H1 (cell line): ENCODE results near the gene NUBPL. TPM values are rescaled to one million over a fixed set of nuclear protein-coding genes. Genes with fewer than 3 reads are reported as not detected.
"Not testable (repeated sequence)": the region's sequence is repeated elsewhere in the genome, so short reads cannot be mapped to it uniquely, and the experiment has no call there.

Experiments
- CTCF ChIA-PET: fragments of 300-600 bp; sonication (Branson Sonifier 250); formaldehyde crosslinking; loops from one replicate; lab custom pipeline; 2021; ENCODE audit not compliant: partially characterized antibody; lab: Charles Lee
- POLR2A ChIA-PET: fragments of 300-600 bp; sonication (Branson Sonifier 250); formaldehyde crosslinking; loops from one replicate; lab custom pipeline; 2021; ENCODE audit warnings: inconsistent platforms; ENCODE audit not compliant: partially characterized antibody; lab: Charles Lee
- DNase-seq, 2 experiments: peaks; one replicate each; pipeline versions ENCODE4 v3.0.0 to v3.0.0-alpha.2; 2010 to 2022; ENCODE audit warnings: low spot score in 2 of 2, low read depth in 1 of 2, mixed read lengths in 1 of 2
- FAIRE-seq: peaks from 2 replicates; lab custom pipeline; 2011; peaks lifted over from hg19 to GRCh38; lab: Jason Lieb, UNC
- H2AFZ ChIP-seq: 2 replicates; pipeline ENCODE4 v1.8.1; 2012; ENCODE audit warnings: low read length, inconsistent platforms
- H2AK5ac ChIP-seq: 2 replicates; pipeline ENCODE4 v1.6.1; 2013; ENCODE audit warnings: low read depth, low read length
- H2BK120ac ChIP-seq: replicated peaks from 2 replicates; pipeline ENCODE3; 2013; ENCODE audit warnings: low read depth, low read length, inconsistent platforms
- H2BK12ac ChIP-seq: 2 replicates; pipeline ENCODE4 v1.6.1; 2013; ENCODE audit warnings: low read depth, low read length
- H2BK15ac ChIP-seq: 2 replicates; pipeline ENCODE4 v1.6.1; 2013; ENCODE audit warnings: low read length
- H2BK20ac ChIP-seq: 2 replicates; pipeline ENCODE4 v1.6.1; 2013; ENCODE audit warnings: low read length
- H2BK5ac ChIP-seq: 2 replicates; pipeline ENCODE4 v1.6.1; 2013; ENCODE audit warnings: low read depth, low read length
- H3K14ac ChIP-seq: 2 replicates; pipeline ENCODE4 v1.6.1; 2013; ENCODE audit warnings: inconsistent platforms; ENCODE audit not compliant: insufficient read length
- H3K18ac ChIP-seq: 2 replicates; pipeline ENCODE4 v1.6.1; 2013; ENCODE audit warnings: low read length; ENCODE audit errors: extremely low read depth
- H3K23ac ChIP-seq: 2 replicates; pipeline ENCODE4 v1.6.1; 2013; ENCODE audit warnings: inconsistent platforms; ENCODE audit not compliant: insufficient read length
- H3K23me2 ChIP-seq: 2 replicates; pipeline ENCODE4 v1.6.1; 2013; ENCODE audit warnings: low read depth, low read length
- H3K27ac ChIP-seq: 2 replicates; pipeline ENCODE4 v1.6.1; 2011; ENCODE audit warnings: low read depth, low read length, inconsistent platforms
- H3K27me3 ChIP-seq, 4 experiments: replicated peaks in 1 of 4; 1 replicate in 1 of 4; 2 replicates in 3 of 4; pipeline versions ENCODE4 v1.6.1 to v1.8.1; 2011 to 2013; ENCODE audit warnings: low read length in 3 of 4, mild to moderate bottlenecking in 3 of 4, inconsistent platforms in 2 of 4, mixed read lengths in 2 of 4, moderate library complexity in 1 of 4; ENCODE audit not compliant: control insufficient read depth in 3 of 4, insufficient read depth in 3 of 4; ENCODE audit errors: extremely low read depth in 1 of 4
- H3K36me3 ChIP-seq, 4 experiments: 2 replicates each; pipeline versions ENCODE4 v1.6.1 to v1.8.1; 2011 to 2013; ENCODE audit warnings: mild to moderate bottlenecking in 4 of 4, low read length in 3 of 4, moderate library complexity in 2 of 4, control low read depth in 1 of 4, inconsistent platforms in 1 of 4; ENCODE audit not compliant: insufficient read depth in 4 of 4, control insufficient read depth in 2 of 4
- H3K4ac ChIP-seq: replicated peaks from 2 replicates; pipeline ENCODE3; 2013; ENCODE audit warnings: low read length, low read depth, mixed read lengths, inconsistent platforms; ENCODE audit not compliant: insufficient read length
- H3K4me1 ChIP-seq, 4 experiments: replicated peaks in 1 of 4; 1 replicate in 1 of 4; 2 replicates in 3 of 4; pipeline versions ENCODE4 v1.6.1 to v1.8.1; 2011 to 2013; ENCODE audit warnings: low read length in 3 of 4, inconsistent platforms in 2 of 4, mixed read lengths in 1 of 4; ENCODE audit not compliant: insufficient read depth in 4 of 4, control insufficient read depth in 3 of 4
- H3K4me2 ChIP-seq, 2 experiments: 2 replicates each; pipeline versions ENCODE4 v1.6.1 to v1.8.1; 2011 to 2013; ENCODE audit warnings: low read depth in 2 of 2, low read length in 2 of 2, control low read depth in 1 of 2, inconsistent platforms in 1 of 2, mild to moderate bottlenecking in 1 of 2; ENCODE audit not compliant: insufficient read depth in 1 of 2
- H3K4me3 ChIP-seq, 4 experiments: fragments of 200-600, 300-600 bp in 1 of 4; sonication (generic), shearing (Covaris generic), sonication (Bioruptor Twin) in 1 of 4; 2 replicates each; pipeline versions ENCODE4 v1.5.1 to v1.8.1; 2011 to 2016; ENCODE audit warnings: low read length in 4 of 4, low read depth in 3 of 4, control low read depth in 2 of 4, inconsistent platforms in 2 of 4, mild to moderate bottlenecking in 2 of 4, mixed read lengths in 1 of 4, moderate library complexity in 1 of 4; ENCODE audit not compliant: insufficient read depth in 2 of 4; ENCODE audit errors: extremely low read depth in 1 of 4
- H3K56ac ChIP-seq: replicated peaks from 2 replicates; pipeline ENCODE3; 2013; ENCODE audit warnings: low read depth, mild to moderate bottlenecking, mixed read lengths, low read length, inconsistent platforms; ENCODE audit not compliant: insufficient read length
- H3K79me1 ChIP-seq: 2 replicates; pipeline ENCODE4 v1.6.1; 2013; ENCODE audit warnings: low read depth, low read length, control low read depth
- H3K79me2 ChIP-seq, 2 experiments: 2 replicates each; pipeline versions ENCODE4 v1.6.1 to v1.8.1; 2012 to 2013; ENCODE audit warnings: low read length in 2 of 2, mild to moderate bottlenecking in 2 of 2, inconsistent platforms in 1 of 2; ENCODE audit not compliant: insufficient read depth in 2 of 2, control insufficient read depth in 1 of 2
- H3K9ac ChIP-seq, 4 experiments: replicated peaks in 1 of 4; 1 replicate in 1 of 4; 2 replicates in 3 of 4; pipeline versions ENCODE4 v1.6.1 to v1.8.1; 2011 to 2013; ENCODE audit warnings: low read depth in 3 of 4, low read length in 3 of 4, control low read depth in 2 of 4, mild to moderate bottlenecking in 2 of 4, moderate library complexity in 2 of 4, inconsistent platforms in 1 of 4; ENCODE audit errors: extremely low read depth in 1 of 4
- H3K9me3 ChIP-seq, 2 experiments: 2 replicates each; pipeline versions ENCODE4 v1.6.1 to v1.8.1; 2012 to 2013; ENCODE audit warnings: mild to moderate bottlenecking in 2 of 2, moderate library complexity in 2 of 2, control low read depth in 1 of 2, inconsistent platforms in 1 of 2, low read depth in 1 of 2, low read length in 1 of 2, mixed read lengths in 1 of 2; ENCODE audit not compliant: insufficient read depth in 2 of 2
- H4K20me1 ChIP-seq, 2 experiments: replicated peaks in 1 of 2; 2 replicates each; pipeline versions ENCODE3 to v1.8.1; 2011 to 2013; ENCODE audit warnings: inconsistent platforms in 2 of 2, low read length in 2 of 2, mild to moderate bottlenecking in 1 of 2; ENCODE audit not compliant: insufficient read depth in 2 of 2, control insufficient read depth in 1 of 2
- H4K5ac ChIP-seq: 2 replicates; pipeline ENCODE4 v1.6.1; 2013; ENCODE audit warnings: low read length, low read depth, mixed read lengths, inconsistent platforms; ENCODE audit not compliant: insufficient read length
- H4K8ac ChIP-seq: 2 replicates; pipeline ENCODE4 v1.8.0; 2013; ENCODE audit warnings: mild to moderate bottlenecking, moderate library complexity, low read length, inconsistent platforms; ENCODE audit not compliant: insufficient read depth; ENCODE audit errors: extremely low read depth
- H4K91ac ChIP-seq: replicated peaks from 2 replicates; pipeline ENCODE3; 2013; ENCODE audit warnings: low read length, mixed read lengths, inconsistent platforms; ENCODE audit not compliant: insufficient read length
- BACH1 ChIP-seq: IDR thresholded peaks from 2 replicates; pipeline ENCODE4 v1.6.1; 2012; ENCODE audit warnings: low read length, improper control_type of control experiment
- BRCA1 ChIP-seq: IDR thresholded peaks from 2 replicates; pipeline ENCODE4 v1.6.1; 2012; ENCODE audit warnings: low read depth, low read length, improper control_type of control experiment
- GTF2F1 ChIP-seq: IDR thresholded peaks from 2 replicates; pipeline ENCODE4 v1.6.1; 2012; ENCODE audit warnings: low read depth, low read length, improper control_type of control experiment, borderline replicate concordance
- KDM4A ChIP-seq: IDR thresholded peaks from one replicate; pipeline ENCODE4 v1.7.1; 2012; ENCODE audit warnings: low read depth, mild to moderate bottlenecking, moderate library complexity, low read length, inconsistent platforms; ENCODE audit not compliant: severe bottlenecking
- ZNF274 ChIP-seq: IDR thresholded peaks from 2 replicates; pipeline ENCODE4 v1.7.0; 2012; ENCODE audit warnings: low read length, borderline replicate concordance; ENCODE audit errors: extremely low read depth
- WGBS, 2 experiments: shearing (Covaris generic) in 1 of 2; methylation state at CpG; one replicate each; pipeline versions ENCODE4 v1.1.6 to v1.1.7; 2013 to 2015; ENCODE audit warnings: low lambda C conversion rate in 2 of 2, mixed read lengths in 2 of 2, inconsistent platforms in 1 of 2, low coverage in 1 of 2, missing lambda C conversion rate in 1 of 2; ENCODE audit not compliant: insufficient replicate concordance in 2 of 2, insufficient coverage in 1 of 2, insufficient read length in 1 of 2; ENCODE audit errors: extremely low coverage in 1 of 2, missing lambda C conversion rate in 1 of 2; 5-methylcytosine and 5-hydroxymethylcytosine counted together
- polyA plus RNA-seq, 7 experiments: library from polyadenylated mRNA; depleted of rRNA in 3 of 7; stranded (reverse) in 5 of 7; unstranded in 2 of 7; fragments of >200 nt in 5 of 7; fragments of 200-250 nt in 2 of 7; gene quantifications; 1 replicate in 5 of 7; 2 replicates in 1 of 7; 4 replicates in 1 of 7; pipeline versions ENCODE4 v1.2.1 to v1.2.3, GENCODE V29; 2011 to 2013; ENCODE audit warnings: missing spikeins in 2 of 7, mixed read lengths in 2 of 7
- total RNA-seq: library from RNA; stranded (reverse); fragmentation: NEBNext Ultra II Directional; extraction: Animal tissue kit (Norgen Biotek cat#: 25700); gene quantifications from 2 replicates; pipeline ENCODE4 v1.2.1, GENCODE V29; 2021
- TF ChIP-seq, protein P1 (sequence below), 3 experiments: IDR thresholded peaks; 1 replicate in 2 of 3; 2 replicates in 1 of 3; pipeline versions ENCODE4 v1.5.1 to v1.6.1; 2011; ENCODE audit warnings: low read length in 3 of 3, mild to moderate bottlenecking in 3 of 3, inconsistent platforms in 2 of 3, low read depth in 1 of 3, moderate library complexity in 1 of 3; ENCODE audit not compliant: insufficient read depth in 1 of 3; ENCODE audit errors: control extremely low read depth in 1 of 3

NUBPL gene
- total and polyA plus RNA-seq, 2 of the 8 experiments (the other 6 are each of a cell fraction or from before 2014, with no cell fraction given), result 1.6 to 6.8 TPM

DNA sequence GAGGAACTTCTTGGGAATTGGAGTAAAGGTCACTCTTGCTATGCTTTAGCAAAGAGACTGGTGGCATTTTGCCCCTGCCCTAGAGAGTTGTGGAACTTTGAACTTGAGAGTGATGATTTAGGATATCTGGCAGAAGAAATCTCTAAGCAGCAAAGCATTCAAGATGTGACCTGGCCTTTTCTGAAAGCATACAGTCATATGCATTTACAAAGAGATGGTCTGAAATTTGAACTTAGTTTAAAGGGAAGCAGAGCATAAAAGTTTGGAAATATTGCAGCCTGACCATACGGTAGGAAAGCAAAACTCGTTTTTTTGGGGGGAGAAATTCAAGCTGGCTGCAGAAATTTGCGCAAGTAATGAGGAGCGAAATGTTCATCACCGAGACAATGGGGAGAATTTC lies 60.9 kb downstream of the NUBPL start (continued):
- TF ChIP-seq KDM4A (no peak), BACH1 (no peak), GTF2F1 (no peak), ZNF274 (no peak), BRCA1 (no peak)
- TF ChIP-seq, protein P1, sequence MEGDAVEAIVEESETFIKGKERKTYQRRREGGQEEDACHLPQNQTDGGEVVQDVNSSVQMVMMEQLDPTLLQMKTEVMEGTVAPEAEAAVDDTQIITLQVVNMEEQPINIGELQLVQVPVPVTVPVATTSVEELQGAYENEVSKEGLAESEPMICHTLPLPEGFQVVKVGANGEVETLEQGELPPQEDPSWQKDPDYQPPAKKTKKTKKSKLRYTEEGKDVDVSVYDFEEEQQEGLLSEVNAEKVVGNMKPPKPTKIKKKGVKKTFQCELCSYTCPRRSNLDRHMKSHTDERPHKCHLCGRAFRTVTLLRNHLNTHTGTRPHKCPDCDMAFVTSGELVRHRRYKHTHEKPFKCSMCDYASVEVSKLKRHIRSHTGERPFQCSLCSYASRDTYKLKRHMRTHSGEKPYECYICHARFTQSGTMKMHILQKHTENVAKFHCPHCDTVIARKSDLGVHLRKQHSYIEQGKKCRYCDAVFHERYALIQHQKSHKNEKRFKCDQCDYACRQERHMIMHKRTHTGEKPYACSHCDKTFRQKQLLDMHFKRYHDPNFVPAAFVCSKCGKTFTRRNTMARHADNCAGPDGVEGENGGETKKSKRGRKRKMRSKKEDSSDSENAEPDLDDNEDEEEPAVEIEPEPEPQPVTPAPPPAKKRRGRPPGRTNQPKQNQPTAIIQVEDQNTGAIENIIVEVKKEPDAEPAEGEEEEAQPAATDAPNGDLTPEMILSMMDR (IDR thresholded peaks at IDR 0.05; ENCODE audit: control extremely low read depth in 1 of 3, insufficient read depth in 1 of 3, low read depth in 1 of 3, low read length in 3 of 3), result no peak
- TF ChIP-seq, all 59 proteins: peak for 0

DNA sequence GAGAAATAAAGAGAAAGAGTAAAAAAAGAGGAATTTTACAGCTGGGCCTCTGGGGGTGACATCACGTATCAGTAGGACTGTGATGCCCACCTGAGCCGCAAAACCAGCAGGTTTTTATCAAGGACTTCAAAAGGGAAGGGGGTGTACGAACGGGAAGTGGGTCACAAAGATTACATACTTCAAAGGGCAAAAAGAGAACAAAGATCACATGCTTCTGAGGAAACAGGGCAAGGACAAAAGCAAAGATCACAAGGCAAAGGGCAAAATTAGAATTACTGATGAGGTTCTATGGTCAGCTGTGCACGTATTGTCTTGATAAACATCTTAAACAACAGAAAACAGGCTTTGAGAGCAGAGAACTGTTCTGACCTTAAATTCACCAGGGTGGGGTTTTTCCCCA lies 91.7 kb downstream of the NUBPL start:
- CTCF ChIA-PET, H2AFZ ChIP-seq, H2BK12ac ChIP-seq, H3K23ac ChIP-seq, H2AK5ac ChIP-seq, H4K5ac ChIP-seq, H3K9ac ChIP-seq, H4K91ac ChIP-seq, H3K4me2 ChIP-seq, H3K36me3 ChIP-seq, H3K23me2 ChIP-seq, H3K27me3 ChIP-seq, H2BK15ac ChIP-seq, POLR2A ChIA-PET, H3K4me1 ChIP-seq, H3K4me3 ChIP-seq, H3K56ac ChIP-seq, H3K27ac ChIP-seq, H4K8ac ChIP-seq, H3K18ac ChIP-seq, H2BK20ac ChIP-seq, H3K79me2 ChIP-seq, H3K79me1 ChIP-seq, H3K4ac ChIP-seq, FAIRE-seq, H3K14ac ChIP-seq, H4K20me1 ChIP-seq, DNase-seq, H2BK5ac ChIP-seq, H2BK120ac ChIP-seq: not testable (repeated sequence)
- 94% methylated on average over 5 of the region's 5 CpGs; no CpG with 5 or more reads in 1 of the 2 experiments for WGBS, 2 experiments
- H3K9me3 ChIP-seq, result peaks cover 25 to 28% of the 10 kb centered on the region in 2 experiments; a peak in 3 of 4 replicates
